Fibroblast of skin of abdomen (primary cell): ENCODE results near the gene RPS16.
A peak's percentile ranks its signal among the peaks of the same experiment; 100 is the strongest.

Source experiments
- DNase-seq: peaks from one replicate; pipeline ENCODE4 v3.0.0-alpha.2; 2013

The RPS16 gene

DNA sequence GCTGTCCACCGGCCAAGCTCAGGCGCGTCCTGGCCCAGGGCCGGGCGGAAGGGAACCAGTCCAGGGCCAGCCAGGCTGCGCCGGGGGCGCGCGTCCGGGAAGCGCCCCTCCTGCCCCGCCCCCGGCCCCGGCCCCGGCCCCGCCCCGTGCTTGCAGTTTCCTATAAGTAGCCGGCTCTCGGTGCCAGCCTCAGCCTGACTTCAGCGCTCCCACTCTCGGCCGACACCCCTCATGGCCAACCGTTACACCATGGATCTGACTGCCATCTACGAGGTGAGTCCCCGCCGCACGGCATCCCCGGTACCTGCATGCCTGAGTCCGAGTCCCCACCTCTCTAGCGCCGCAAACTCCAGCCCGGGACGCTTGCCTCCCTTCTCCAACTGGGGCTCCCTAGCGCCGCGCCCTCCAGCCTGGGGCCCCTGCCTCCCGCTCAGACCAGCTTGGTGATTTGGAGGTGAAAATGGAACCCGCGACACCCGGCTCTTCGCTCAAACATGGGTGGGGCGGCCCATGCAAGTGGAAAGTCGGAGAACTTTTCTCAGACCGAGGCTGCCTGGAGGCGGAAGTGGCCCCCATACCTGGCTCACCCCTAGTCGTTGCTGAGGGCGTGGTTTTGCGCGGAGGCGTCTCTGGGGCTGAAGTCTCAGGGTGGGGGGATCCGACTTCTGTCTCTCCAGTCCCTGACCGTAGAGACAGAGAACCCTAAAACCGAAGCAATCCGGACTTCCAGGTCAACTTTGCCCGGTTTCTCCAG is 28.9 kb downstream of the RPS16 start, which contains the start of gene ZFP36:
Gene ZFP36, plus strand, starts transcription at position 192 of the 754 bp plus-strand sequence. Its CDS starts 58 bp downstream, at position 250.
- peak; percentile 79 for DNase-seq

GRCh38 chr19:39405958-39406655 is 29.6 kb downstream of the RPS16 start:
- no peak for DNase-seq

DNA sequence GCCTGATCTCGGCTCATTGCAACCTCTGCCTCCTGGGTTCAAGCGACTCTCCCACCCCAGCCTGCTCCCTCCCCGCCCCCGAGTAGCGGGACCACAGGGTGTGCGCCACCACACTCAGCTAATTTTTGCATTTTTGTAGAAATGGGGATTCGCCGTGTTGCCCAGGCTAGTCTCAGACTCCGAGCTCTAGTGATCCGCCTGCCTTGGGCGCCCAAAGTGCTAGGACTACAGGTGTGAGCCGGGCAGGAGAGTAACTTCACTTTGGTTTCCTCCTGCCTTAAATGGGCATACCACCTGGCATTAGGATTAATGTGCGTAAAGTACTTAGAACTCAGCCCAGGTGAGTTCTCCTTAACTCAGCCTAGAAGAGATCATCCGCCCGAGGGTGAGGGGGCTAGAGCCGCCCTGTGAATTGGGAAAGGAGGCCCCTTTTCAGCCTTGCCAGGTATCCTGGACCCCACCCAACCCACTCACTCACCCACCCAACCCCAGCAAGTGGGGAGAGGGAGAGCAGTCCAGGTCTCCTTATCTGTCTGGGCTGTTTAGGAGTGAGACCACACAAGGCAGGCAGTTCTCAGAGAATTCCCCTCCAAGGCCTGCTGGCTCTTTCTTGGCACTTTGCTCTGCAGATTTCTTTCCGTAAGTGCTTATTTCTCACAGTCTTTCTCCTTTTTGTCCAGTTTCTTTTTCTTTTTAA is 30.3 kb downstream of the RPS16 start:
- no peak for DNase-seq

- DNase-seq = peak; percentile 99
Observed at GRCh38 chr19:39403331-39404312, 32.1 kb downstream of the RPS16 start.

DNA sequence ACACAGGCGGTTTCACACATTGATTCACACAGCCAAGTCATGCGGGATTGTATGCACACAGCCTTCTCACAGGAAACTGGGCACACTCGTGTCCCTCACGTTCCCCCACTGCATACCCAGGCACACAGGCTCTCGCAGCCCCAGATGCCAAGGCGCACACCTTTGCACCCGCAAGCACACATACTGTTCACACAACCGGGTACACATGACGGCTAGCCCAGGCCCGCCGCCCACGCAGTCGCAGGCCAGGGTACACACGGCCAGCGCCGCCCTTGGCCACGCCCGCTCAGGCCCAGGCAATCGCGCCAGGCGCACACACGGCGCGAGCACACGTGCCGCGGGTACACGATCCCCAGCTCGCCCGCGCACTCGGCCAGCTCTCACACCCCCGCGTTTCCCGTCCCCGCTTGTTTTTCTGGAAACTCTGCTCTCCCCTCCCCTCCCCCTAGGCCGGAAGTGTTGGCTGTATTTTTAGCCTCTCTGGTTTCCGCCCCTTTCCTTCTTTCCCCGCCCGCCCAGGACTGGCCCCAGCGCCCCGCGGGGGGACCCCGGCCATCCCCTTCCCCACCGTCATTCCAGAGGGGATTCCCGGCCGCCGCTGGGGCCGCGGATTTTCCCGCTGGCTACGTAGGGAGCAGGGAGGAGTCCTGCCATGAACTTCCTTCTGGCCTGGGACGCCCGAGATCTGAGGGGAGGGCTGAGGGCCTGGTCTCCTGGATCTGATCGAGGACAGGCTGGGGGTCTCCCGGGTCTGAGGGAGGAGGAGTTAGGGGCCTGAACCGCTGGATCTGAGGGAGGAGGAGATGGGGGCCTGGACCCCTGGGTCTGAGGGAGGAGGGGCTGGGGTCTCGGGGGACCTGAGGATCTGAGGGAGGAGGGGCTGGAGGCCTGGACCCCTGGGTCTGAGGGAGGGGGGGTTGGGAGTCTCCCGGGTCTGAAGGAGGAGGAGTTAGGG is 33.1 kb downstream of the RPS16 start:
- DNase-seq = peak; percentile 88

DNA sequence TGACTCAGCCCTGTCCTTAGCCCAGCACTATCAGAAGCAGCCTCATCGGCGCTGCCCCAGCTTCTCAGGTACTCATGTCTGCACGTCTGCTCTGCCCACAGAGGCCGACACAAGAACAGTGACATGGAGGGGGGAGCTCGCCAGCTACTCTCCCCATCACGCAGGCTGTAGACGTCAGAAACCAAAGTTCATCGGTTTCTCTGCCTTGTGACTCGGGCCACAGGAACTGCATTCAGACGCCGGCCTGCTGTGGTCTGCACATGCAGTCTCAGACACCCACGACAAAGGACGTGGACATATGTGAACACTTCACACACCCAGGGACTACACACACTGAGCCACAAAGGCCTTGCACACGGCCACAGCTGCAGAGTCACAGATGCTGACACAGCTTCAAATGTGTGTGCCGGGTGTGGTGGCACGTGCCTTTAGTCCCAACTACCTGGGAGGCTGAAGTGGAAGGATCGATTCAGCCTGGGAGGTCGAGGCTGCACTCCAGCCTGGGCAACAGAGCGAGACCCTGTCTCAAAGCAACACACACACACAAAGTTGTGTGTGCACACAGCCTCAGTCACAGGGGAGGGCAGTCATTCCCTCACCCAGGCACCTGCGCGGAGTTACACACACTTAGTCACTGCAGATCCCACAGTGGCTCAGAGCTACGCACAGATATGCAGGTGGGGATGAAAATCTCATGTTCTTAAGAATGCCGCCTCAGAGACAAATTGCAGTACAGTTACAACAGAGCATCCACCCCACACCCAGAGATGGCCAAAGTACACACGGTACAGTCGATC is 34.0 kb downstream of the RPS16 start:
- peak; percentile 52 for DNase-seq

GRCh38 chr19:39401070-39401548 is 34.6 kb downstream of the RPS16 start:
- DNase-seq = no peak

GRCh38 chr19:39400061-39400460 is 35.7 kb downstream of the RPS16 start:
- DNase-seq = no peak

- DNase-seq = no peak
Observed at GRCh38 chr19:39399668-39400050, 36.1 kb downstream of the RPS16 start.

DNA sequence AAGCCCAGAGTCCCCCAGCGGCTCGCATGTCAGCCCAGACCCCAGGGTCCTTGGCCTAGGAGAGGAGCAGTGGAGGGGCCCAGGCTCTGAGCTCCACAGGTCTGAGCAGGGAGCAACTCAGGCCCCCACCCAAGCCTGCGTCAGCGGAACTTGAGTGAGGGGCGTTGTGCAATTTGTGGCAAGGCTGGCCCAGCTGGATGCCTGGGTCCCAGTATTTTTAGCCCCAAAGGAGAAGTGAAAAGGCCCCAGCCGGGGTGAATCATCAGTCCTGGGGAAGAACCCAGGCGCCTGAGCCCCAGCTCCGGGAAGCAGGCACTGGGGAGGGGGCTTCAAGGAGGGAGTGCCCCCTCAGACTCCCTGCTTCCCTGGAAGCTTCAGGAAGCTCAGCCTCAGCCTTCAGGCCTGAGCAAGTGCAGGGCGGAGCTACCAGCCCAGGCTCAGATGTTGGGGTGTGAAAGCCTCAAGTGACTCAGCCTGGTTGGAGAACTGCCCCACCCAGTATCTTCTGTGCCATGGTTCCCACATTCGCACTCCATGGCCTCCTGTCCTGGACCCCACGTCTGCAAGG is 37.4 kb downstream of the RPS16 start:
- DNase-seq = peak; percentile 62

DNA sequence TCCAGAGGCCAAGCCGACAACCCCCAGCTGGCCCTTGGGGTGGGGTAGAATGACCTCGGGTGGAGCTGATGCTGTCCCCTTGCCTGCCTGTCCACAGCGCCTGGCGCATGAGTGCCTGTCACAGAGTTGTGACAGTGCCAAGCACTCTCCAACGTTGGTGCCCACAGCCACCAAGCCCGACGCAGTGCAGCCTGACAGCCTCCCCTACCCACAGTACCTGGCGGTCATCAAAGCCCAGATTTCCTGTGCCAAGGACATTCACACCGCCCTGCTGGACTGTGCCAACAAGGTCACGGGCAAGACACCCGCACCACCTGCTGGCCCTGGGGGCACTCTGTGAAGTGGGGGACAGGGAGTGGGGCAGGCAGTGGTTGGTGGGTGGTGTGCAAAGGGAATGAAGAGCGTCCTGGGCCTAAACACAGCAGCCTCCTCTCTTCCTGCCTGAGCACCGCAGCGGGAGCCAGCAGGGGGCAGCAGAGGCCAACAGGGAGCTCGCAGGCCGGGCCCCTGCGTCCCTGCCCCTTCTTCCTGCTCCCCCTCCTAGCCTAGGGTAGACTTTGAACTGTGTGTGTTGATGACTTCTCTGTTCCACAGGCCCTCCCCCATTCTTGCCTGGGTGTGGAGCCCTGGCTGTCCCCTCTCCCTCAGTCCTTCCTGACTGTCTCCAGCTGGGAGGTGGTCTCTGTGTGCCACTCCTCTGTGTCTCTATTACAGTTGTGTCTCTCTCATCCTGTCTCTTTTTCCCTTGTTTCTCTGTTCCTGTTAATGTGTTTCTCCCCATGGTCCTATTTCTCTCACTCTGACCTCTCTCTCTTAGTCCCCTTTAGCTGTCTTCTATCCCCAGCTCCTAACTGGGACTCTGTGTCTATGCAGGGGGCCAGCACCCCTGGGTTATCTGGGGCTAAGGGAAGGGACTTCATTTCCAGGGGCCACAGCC is 38.1 kb downstream of the RPS16 start:
- DNase-seq = peak; percentile 75

- peak; percentile 100 for DNase-seq
Observed at GRCh38 chr19:39390751-39391437, 44.9 kb downstream of the RPS16 start, which contains the start of the genes MED29 and PAF1. Gene MED29, plus strand, starts transcription at chr19:39391378. Its CDS starts 45 bp downstream, at chr19:39391423. Gene PAF1, minus strand, starts transcription at chr19:39391106. Its CDS starts 242 bp downstream, at chr19:39390864.

- DNase-seq = no peak
Observed at GRCh38 chr19:39390451-39390750, 45.3 kb downstream of the RPS16 start.

DNA sequence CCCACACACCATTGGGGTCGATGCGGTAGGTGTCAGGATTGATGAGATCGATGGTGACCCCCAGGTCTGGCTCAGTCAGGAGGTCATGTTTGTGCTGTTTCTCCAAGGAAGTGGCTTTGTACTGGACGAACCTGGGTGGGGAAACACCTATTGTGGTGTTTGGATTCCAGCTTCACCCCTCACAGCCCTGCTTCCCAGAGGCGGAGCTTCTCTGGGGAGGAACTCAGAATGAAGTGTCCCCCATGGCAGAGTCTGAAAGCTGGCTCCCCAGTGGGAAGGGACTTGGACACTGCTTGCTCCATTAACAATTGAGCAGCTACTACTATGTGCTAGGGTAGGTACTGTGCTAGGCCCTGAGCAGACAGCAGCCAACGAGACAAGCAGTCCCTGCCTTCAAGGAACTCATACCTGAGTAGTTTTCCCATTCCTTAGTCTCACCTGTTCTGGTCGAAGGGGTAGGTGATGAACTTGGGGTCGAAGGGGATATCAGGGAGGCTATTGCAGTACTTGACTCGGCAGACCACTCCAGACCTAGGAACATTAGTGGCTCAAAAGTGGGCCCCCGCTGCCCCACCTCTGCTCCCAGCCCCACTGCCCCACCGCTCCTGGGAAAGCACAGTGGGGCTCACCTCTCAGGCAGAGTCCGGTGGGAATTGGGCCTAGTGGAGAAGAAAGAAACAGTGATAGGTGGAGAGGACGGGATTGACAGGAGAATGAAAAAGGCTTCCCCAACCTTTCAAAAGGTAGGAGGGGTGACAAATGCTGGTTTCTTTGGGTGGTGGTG is 45.9 kb downstream of the RPS16 start:
- no peak for DNase-seq

GRCh38 chr19:39388657-39389056 is 47.1 kb downstream of the RPS16 start:
- no peak for DNase-seq

DNA sequence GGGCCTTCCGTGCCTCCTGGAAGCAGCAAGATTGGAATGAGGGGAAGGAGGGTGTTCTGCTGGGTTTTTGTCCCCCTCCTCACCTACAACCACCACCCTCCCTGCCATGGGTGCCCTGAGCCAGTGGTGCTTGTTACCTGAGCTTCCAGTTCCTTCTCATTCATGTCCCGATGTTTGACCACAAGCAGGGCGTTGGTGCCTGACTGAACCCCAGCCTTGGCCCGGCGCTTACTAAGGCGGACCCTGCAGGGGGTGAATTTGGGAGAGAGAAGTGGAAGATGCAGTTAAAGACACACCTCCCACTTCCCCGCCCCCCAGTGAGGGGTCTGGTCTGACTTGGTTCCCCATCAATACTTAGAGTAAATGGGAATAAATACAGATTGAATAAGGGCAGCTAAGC is 49.2 kb downstream of the RPS16 start:
- DNase-seq = no peak
